ENCODE data around the gene TSPAN5.
"Not testable (repeated sequence)": the region's sequence is repeated elsewhere in the genome, so short reads cannot be mapped to it uniquely, and the experiment has no call there.

The TSPAN5 gene

DNA sequence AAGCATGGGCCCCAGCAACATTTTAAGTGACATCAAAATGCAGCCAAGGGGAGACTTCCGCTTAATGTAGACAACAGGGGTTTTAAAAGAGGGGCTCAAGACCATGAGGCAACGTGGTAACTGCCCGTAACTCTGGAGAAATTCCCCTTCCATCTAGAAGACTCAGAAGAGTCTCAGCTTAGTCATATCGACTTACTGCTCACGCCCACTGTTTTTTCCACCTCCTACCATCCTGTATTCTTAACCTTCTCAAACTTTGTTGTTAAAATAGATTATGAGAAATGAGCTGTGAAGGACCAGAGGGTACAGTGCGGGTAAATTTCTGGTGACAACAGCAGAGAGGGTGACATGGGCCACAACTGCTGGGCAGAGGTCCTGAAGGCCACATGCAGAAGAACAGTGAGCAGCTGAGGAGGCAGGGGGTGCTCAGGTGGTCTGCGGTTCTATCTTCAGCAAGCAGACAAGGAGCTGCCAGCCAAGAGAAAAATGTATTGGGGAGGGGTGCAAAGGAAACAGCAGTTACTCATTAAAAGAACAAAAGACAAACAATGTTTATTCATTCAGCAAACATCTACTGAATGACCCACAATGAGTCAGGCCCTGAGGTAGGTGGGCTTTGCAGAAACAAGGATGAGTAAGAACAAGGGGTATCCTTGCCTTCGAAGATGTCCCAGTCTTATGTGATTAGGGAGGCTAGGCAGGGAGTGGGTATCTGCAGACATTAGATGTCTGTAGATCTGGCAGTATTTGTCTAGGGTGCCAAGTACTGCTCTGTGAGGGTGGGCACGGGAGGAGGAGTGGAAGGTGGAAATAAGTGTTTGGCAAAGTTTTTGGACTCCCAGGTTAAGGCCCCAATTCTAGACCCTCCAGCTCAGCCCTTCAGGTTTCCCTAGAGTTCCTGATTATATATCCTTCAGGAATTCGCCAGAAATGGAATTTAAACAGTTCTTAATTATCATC is 175.3 kb downstream of the TSPAN5 start:
- DNase-seq: peak; percentile 67

- DNase-seq: no peak
Measured at GRCh38 chr4:98482503-98482846, 175.9 kb downstream of the TSPAN5 start.

DNA sequence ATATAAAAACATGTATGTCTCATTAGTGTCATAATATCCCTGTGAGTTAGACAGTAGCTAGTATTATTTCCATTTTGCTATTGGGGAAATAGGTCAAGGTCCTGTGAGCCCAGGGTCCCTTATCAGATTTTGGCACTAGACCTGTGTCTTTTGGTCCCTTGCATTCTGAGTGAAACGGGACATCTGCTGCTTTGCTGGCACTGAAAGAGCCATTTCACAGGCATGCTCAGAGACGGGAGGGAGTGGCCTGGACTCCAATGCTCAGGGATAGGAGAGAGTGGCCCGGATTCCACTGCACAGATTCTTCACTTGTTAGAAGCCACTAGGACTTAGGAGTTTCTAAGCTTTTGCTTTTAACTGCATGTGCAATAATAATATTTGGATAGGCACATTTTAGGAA is 177.2 kb downstream of the TSPAN5 start:
- no peak for DNase-seq

DNA sequence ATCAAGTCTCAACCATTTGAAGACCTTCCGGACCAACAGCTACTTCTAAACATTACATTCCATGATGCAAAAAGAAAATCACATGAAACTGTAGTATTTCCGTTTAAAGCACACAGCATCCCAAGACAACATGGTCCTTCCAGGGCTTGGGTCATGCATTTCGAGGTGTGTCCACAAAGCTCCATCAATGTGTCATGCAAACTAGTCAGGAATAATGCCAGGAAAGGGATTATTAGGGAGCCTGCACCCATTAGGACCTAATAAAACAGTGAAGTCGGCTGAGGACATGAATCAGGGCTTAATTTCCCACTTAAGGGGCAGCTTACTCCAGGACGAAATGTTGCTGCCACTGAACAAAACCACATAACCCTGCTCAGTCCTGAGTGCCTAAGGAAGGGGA is 177.9 kb downstream of the TSPAN5 start:
- DNase-seq: no peak

GRCh38 chr4:98479590-98479989 is 178.8 kb downstream of the TSPAN5 start:
- DNase-seq: not testable (repeated sequence)

- DNase-seq: no peak
Measured at GRCh38 chr4:98476891-98477290, 181.5 kb downstream of the TSPAN5 start.

GRCh38 chr4:98474408-98474844 is 184.0 kb downstream of the TSPAN5 start:
- DNase-seq: peak; percentile 80

GRCh38 chr4:98473046-98473445 is 185.4 kb downstream of the TSPAN5 start:
- no peak for DNase-seq

DNA sequence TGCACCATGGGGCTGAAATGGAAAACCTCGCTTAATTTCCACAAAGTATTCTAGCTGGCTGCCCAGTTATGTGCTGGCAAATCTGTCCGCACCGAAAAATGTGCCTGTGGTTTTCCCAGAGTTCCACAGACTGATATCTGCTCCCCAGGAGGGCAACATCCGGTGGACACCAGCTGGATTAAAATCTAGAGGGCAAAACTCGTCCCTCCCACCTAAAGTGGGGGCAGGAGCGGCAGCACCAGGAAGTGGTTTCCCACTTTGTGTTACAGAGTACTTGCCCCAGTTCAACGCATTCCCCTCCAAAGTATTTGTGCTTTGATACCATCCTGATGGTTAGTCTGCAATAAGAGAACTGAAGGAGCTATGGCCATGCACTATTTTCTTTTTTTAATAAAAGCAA is 187.6 kb downstream of the TSPAN5 start:
- DNase-seq: peak; percentile 86

GRCh38 chr4:98470366-98470765 is 188.0 kb downstream of the TSPAN5 start:
- no peak for DNase-seq

DNA sequence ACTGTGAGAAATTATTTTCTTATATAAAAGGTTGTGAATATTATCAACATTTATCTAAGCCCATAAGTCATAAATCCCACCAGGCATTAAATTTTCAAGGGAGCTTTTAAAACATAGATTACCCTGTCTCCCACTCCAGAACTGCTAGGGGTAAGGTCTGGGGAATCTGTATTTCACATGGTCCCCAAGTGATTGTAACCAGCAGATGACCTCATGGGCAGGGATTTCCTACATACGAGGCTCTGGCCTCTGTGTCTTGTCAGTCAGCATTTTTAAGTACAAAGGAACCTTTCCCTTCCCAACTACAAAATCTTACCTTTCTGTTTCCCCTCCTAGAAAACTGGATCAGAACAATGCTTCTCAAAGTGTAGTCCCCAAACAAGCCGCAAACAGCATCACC is 188.6 kb downstream of the TSPAN5 start:
- DNase-seq: peak; percentile 20

DNA sequence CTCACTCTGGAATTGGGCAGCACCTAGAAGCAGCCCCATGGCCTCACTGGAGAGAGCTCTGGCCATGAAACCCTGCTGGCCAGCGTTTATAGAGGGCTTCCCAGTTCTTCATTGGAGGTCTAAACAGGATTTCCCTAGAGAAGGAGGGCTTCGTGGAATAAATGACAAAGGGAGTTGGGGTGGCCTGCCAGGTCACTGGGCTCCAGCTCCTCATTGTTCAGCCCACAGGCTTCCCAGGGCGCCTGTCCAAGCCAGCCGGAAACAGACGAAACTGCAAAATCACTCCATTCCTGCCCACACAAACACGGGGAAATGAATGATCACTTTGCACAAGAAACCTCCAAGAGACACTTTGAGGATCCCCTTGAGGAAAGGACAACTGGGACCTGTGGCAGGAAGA is 189.7 kb downstream of the TSPAN5 start:
- DNase-seq: peak; percentile 44

- peak; percentile 89 for DNase-seq
Measured at GRCh38 chr4:98467627-98468072, 190.8 kb downstream of the TSPAN5 start.

GRCh38 chr4:98466868-98467599 is 191.4 kb downstream of the TSPAN5 start:
- peak; percentile 20 for DNase-seq

- DNase-seq: no peak
Measured at GRCh38 chr4:98462487-98462886, 195.9 kb downstream of the TSPAN5 start.

GRCh38 chr4:98461121-98461865 is 197.1 kb downstream of the TSPAN5 start:
- not testable (repeated sequence) for DNase-seq

DNA sequence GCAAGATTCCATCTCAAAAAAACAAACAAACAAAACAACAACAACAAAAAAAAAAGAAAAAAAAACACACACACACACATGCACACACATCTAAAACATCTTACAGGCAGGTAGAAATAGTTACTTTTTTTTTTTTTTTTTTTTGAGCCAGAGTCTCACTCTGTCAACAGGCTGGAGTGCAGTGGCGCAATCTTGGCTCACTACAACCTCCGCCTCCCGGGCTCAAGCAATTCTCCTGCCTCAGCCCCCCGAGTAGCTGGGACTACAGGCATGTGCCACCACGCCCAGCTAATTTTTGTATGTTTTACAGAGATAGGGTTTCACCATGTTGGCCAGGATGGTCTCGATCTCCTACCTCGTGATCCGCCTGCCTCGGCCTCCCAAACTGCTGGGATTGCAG is 201.0 kb downstream of the TSPAN5 start:
- not testable (repeated sequence) for DNase-seq

DNA sequence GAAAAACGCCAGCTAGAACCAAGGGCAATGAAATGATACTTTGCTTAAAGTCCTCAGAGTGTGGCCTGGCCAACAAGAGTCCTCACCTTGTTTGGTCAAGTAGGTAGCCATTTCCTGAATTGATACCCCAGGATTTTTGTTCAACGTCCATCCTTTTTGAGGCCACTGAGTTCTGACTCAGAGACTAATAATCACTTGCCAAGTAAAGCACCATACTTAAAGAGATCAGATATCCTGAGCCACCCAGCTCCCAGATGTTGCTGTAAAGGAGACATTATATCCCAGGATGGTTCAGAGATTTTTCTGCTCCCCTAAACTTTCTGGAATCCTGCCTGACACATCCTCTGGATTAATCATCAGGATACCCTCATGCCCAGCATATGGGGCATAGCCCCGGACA is 206.3 kb downstream of the TSPAN5 start:
- DNase-seq: no peak

DNA sequence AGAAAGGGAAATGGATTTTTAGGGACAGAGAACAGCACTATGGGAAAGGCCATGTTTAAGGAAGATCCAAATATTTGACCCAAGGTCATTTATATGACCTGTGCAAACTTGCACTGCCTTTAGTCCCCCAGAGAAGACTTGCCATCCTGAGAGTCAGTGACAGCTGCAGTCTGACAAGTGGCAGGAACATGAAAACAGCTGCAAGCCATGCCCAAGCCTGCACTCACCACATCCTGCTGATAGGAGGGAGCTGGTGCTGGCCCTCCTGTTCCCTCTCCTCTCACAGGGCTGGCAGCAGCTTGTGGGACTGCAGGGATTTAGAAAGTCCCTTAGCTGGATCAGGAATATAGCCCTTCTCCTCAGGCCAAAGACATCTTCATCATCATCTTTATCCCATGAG is 209.5 kb downstream of the TSPAN5 start:
- no peak for DNase-seq

- DNase-seq: no peak
Measured at GRCh38 chr4:98447648-98448047, 210.8 kb downstream of the TSPAN5 start.

DNA sequence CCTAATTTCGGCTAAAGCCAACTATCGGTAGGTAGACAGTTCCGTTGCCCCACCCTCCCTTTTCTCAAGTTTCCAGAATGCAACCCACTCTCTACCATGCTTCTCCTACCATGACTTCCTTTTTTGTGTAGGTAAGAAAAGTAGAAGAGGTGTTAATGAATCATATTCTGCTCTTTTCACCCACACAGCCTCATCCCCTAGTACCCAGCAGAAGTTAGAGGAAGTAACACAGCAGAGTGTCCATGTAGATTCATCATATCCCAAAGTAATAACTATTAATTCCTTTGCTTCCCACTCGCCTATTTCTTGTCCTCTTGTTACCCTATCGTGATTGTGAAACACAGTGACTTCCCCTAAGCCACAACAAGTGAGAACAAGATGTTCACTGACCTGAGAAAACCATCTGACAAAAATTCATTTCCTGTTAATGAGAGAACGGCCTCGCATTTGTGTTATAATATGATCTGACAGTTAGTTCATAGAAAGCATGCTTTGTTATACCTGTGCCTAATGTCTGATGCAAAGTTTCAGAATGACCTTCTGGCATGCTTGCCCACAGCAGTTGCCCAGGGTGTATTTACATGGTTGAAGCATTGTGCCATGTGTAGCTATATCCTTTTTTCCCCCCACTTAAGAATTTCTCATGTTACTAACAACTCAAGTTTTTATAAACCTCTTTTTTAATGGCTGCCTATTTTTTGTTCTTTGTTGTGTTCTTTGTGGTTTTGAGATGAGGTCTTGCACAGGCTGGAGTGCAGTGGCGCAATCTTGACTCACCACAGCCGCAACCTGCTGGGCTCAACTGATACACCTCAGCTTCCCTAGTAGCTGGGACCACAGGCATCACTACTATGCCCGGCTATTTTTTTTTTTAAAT is 211.7 kb downstream of the TSPAN5 start:
- no peak for DNase-seq

DNA sequence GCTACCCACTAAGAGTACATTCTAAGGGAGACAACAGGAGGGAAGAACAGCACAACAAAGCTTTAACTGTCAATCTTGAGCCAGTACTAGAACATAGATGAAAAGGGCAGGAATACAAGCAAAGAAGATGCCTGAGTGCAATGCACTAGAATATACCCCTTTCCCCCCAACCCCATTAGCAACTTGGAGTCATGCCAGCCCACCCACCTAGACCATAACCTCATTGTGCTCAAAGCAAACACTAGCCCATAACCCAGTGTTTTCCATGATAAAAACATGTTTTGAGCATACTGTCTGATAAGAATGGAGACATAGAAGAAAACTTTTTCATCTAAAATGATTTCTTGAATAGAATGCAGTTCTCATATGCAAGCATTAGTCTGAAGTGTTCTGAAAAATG is 214.0 kb downstream of the TSPAN5 start:
- DNase-seq: no peak

All from EL (cell line).